Neural crest cell (in vitro differentiated cells): ENCODE data around the gene MOG. TPM values are rescaled to one million over a fixed set of nuclear protein-coding genes. Genes with fewer than 3 reads are reported as not detected.

ENCODE experiments used
- DNase-seq: peaks from one replicate; pipeline ENCODE4 v3.0.0; 2021; ENCODE audit warnings: low read depth, mixed read lengths, low spot score
- H3K27ac Mint-ChIP-seq: one replicate; pipeline ENCODE4 v1.8.0; 2021; ENCODE audit warnings: mild to moderate bottlenecking, mixed read lengths; ENCODE audit not compliant: unreplicated experiment
- H3K27me3 Mint-ChIP-seq: 2 replicates; pipeline ENCODE4 v1.8.0; 2021; ENCODE audit warnings: low read depth, mild to moderate bottlenecking, mixed read lengths
- H3K36me3 Mint-ChIP-seq: 2 replicates; pipeline ENCODE4 v1.8.0; 2021; ENCODE audit warnings: low read depth, mild to moderate bottlenecking, mixed read lengths
- H3K4me1 Mint-ChIP-seq: 2 replicates; pipeline ENCODE4 v1.8.0; 2021; ENCODE audit warnings: mixed read lengths
- H3K4me3 Mint-ChIP-seq: one replicate; pipeline ENCODE4 v1.8.0; 2021; ENCODE audit warnings: mild to moderate bottlenecking, mixed read lengths
- H3K9me3 Mint-ChIP-seq: 2 replicates; pipeline ENCODE4 v1.8.0; 2021; ENCODE audit warnings: mixed read lengths
- total RNA-seq: library from RNA; stranded (reverse); gene quantifications from 2 replicates; pipeline ENCODE4 v1.2.1, GENCODE V29; 2021
- TF ChIP-seq, protein P1 (sequence below): fragments of 200-600 bp; sonication (generic); conservative IDR thresholded peaks from 2 replicates; pipeline ENCODE4 v1.5.0; 2021; ENCODE audit warnings: antibody characterized with exemption, mild to moderate bottlenecking

MOG gene
- total RNA-seq, 1 donor from 2014 or later = not detected

DNA sequence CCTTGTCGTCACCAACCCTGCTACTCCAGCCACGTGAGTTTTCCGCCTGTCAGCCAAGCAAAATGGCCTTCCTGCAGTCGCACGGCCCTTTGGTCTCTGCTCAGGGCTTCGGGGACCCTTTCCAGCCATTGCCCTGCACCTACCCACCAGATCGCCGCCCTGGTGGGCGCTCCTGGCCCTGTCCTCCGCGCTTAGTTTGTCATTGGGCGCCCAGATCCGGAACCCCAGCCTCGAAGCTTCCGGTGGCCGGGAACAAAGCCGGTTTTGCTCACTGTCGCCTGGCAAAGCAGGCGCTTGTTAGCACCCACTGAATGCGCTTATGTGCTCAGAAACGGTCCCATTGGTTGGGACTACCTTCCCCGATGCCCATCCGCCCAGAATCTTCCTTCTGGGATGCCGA is 23.5 kb downstream of the MOG start:
- peaks cover 12% of the 10 kb centered on the region for H3K27me3 Mint-ChIP-seq
- H3K27ac Mint-ChIP-seq = no peak overlapping the region
- TF ChIP-seq, protein P1, sequence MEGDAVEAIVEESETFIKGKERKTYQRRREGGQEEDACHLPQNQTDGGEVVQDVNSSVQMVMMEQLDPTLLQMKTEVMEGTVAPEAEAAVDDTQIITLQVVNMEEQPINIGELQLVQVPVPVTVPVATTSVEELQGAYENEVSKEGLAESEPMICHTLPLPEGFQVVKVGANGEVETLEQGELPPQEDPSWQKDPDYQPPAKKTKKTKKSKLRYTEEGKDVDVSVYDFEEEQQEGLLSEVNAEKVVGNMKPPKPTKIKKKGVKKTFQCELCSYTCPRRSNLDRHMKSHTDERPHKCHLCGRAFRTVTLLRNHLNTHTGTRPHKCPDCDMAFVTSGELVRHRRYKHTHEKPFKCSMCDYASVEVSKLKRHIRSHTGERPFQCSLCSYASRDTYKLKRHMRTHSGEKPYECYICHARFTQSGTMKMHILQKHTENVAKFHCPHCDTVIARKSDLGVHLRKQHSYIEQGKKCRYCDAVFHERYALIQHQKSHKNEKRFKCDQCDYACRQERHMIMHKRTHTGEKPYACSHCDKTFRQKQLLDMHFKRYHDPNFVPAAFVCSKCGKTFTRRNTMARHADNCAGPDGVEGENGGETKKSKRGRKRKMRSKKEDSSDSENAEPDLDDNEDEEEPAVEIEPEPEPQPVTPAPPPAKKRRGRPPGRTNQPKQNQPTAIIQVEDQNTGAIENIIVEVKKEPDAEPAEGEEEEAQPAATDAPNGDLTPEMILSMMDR = no peak
- peaks cover 5% of the 10 kb centered on the region for H3K4me1 Mint-ChIP-seq
- H3K4me3 Mint-ChIP-seq = no peak overlapping the region
- H3K36me3 Mint-ChIP-seq = no peaks in the 10 kb centered on the region
- no peak for DNase-seq
- no peaks in the 10 kb centered on the region for H3K9me3 Mint-ChIP-seq

DNA sequence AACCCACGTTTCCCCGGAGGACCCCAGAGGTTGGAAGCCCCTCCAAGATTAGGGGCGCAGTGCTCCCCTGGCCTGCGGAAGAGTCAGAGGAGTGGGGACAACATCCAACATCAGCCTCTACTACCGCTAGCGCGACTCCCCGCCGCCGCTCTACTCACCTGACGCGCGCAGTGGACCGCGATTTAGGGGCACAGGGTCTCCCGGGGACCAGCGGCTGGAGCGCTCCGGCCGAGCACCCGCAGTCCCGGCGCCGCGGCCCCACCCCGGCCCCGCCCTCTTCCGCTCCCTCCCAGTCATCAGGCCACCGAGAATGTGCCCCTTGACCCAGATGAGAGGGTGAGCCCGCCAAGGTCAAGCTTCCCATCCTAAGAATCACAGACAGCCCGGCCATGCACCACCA is 24.0 kb downstream of the MOG start, which contains the start of gene ZFP57:
TSS of gene ZFP57 (minus strand) at position 249 of the 400 bp plus-strand sequence. CDS start 4,149 bp downstream, outside the sequence.
- Mint-ChIP-seq H3K4me1 (peaks cover 5% of the 10 kb centered on the region), H3K27ac (no peak within 1 kb of the TSS), H3K27me3 (peaks cover 14% of the 10 kb centered on the region), H3K4me3 (no peak within 1 kb of the TSS), H3K36me3 (no peaks in the 10 kb centered on the region), H3K9me3 (no peaks in the 10 kb centered on the region)
- TF ChIP-seq, protein P1 = no peak
- DNase-seq = no peak

DNA sequence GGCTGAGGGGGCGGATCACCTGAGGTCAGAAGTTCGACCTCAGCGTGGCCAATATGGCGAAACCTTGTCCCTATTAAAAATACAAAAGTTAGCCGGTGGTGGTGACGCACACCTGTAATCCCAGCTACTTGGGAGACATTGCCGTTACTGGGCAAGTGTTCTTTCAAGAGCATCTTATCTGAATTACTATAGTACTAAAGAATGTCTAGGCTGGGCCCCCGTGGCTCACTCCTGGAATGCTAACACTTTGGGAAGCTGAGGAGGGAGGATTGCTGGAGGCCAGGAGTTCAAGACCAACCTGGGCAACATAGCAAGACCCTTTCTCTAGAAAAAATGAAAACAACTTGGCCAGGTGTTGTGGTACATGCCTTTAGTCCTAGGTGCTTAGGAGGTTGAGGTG is 24.9 kb downstream of the MOG start:
- no peaks in the 10 kb centered on the region for H3K9me3 Mint-ChIP-seq

DNA sequence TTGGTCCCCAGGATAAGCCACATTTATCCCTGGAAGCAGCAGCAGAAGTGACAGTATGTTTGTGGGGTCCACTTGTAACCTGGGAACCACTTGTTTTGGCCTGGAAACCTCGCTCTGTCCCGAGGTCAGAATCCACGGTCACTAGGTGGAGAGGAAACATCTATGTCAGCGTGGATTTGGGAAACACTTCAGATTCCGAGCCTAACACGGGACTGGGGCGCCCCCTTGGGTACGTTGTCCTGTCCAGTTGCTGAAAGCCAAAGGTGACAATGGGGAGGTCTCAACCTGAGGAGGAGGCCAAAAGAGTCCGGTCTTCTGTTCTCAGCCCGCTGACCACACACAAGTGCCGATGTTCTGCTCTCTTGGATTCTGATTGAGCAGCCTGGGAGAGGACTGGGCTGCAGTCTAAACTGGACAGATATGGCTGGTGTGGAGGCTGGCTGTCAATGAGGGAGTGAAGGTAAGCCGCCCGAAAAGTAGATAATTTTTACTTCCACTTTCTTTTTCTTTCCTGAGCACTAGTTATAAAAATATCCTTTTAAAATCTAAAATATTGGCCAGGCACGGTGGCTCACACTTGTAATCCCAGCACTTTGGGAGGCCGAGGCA is 28.9 kb downstream of the MOG start:
- Mint-ChIP-seq H3K4me3 (no peak overlapping the region), H3K4me1 (no peaks in the 10 kb centered on the region), H3K36me3 (no peaks in the 10 kb centered on the region), H3K9me3 (peaks cover 2% of the 10 kb centered on the region), H3K27ac (no peak overlapping the region), H3K27me3 (peaks cover 16% of the 10 kb centered on the region)
- TF ChIP-seq, protein P1 = no peak
- DNase-seq = no peak

More for the DNA sequence above, 24.9 kb downstream of the MOG start:
- TF ChIP-seq, protein P1 = no peak
- no peaks in the 10 kb centered on the region for H3K36me3 Mint-ChIP-seq
- H3K4me1 Mint-ChIP-seq = peaks cover 5% of the 10 kb centered on the region
- no peak overlapping the region for H3K27ac Mint-ChIP-seq
- H3K4me3 Mint-ChIP-seq = no peak overlapping the region
- peaks cover 14% of the 10 kb centered on the region for H3K27me3 Mint-ChIP-seq
- DNase-seq = no peak

DNA sequence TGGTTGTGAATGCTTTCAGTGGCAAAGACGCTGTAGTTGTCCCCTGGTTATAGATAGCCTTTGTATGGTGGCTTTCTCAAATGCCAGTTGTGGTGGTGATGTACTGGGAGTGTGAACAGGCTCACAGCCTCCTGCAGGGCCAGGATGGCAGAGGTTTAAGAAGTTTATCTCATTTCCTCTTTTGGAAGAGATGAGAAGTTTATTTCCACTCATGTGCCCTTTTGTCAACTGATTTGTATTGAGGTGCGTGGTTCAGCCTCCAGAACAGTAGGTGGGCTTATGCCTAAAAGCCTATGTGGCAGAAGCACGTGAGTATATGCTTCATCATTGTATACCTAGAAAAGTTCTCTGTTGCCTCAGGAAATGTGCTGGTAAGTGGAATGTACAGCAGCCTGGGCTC is 37.7 kb downstream of the MOG start:
- Mint-ChIP-seq H3K36me3 (peaks cover 8% of the 10 kb centered on the region), H3K4me3 (no peak overlapping the region)

More for the DNA sequence above, 37.7 kb downstream of the MOG start:
- no peaks in the 10 kb centered on the region for H3K4me1 Mint-ChIP-seq
- TF ChIP-seq, protein P1 = no peak
- no peak overlapping the region for H3K27ac Mint-ChIP-seq
- peaks cover 4% of the 10 kb centered on the region for H3K9me3 Mint-ChIP-seq
- DNase-seq = no peak
- no peaks in the 10 kb centered on the region for H3K27me3 Mint-ChIP-seq
